ENCODE results near the gene DNAJA4. TPM values are rescaled to one million over a fixed set of nuclear protein-coding genes. Genes with fewer than 3 reads are reported as not detected.

The DNAJA4 gene
- total RNA-seq, 2 donors from 2014 or later, result 27.2 to 28.9 TPM

DNA sequence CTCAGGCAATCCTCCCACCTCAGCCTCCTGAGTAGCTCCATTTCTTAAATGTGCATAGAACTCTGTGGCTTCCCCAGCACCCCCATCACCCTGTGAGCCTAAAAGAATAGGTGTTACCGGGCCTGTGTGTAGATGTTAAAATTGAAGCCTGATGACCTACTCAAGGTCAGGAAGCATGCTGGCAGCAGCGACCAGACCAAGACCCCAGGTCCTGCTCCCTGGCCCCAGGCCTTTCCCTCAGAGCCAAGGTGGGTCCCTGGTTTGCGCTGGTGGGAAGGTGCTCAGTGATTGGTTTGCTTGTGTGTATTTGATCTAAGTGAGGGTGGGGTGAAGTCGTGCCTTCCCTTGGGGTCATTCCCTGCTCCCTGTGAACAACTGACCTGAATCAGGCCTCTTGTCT lies 57.4 kb downstream of the DNAJA4 start:
- Histone ChIP-seq H3K4me1 (ENCODE audit: control insufficient read depth in 1 of 2, low read depth in 2 of 2) (no peaks in the 10 kb centered on the region), H3K9me3 (no peaks in the 10 kb centered on the region), H3K27ac (no peak overlapping the region), H3K4me3 (no peak overlapping the region), H3K27me3 (replicated peaks; ENCODE audit: insufficient read depth) (no peaks in the 10 kb centered on the region), H3K36me3 (no peaks in the 10 kb centered on the region)
- no peak for TF ChIP-seq CTCF (IDR thresholded peaks at IDR 0.05)
- ATAC-seq (ENCODE audit: insufficient number of reproducible peaks, low FRiP score, low read depth) (no peak), DNase-seq (ENCODE audit: low spot score) (no peak)

GRCh38 chr15:78322243-78322642 lies 57.9 kb downstream of the DNAJA4 start:
- no peak overlapping the region for H3K4me3 ChIP-seq
- no peaks in the 10 kb centered on the region for H3K9me3 ChIP-seq
- TF ChIP-seq CTCF (IDR thresholded peaks at IDR 0.05), result no peak
- ATAC-seq (ENCODE audit: insufficient number of reproducible peaks, low FRiP score, low read depth) (no peak), DNase-seq (ENCODE audit: low spot score) (no peak)
- H3K27ac ChIP-seq, result no peak overlapping the region
- H3K36me3 ChIP-seq, result no peaks in the 10 kb centered on the region
- no peaks in the 10 kb centered on the region for H3K4me1 ChIP-seq (ENCODE audit: control insufficient read depth in 1 of 2, low read depth in 2 of 2)
- H3K27me3 ChIP-seq (replicated peaks; ENCODE audit: insufficient read depth), result no peaks in the 10 kb centered on the region

- no peaks in the 10 kb centered on the region for H3K9me3 ChIP-seq
- H3K36me3 ChIP-seq, result no peaks in the 10 kb centered on the region
- TF ChIP-seq CTCF (IDR thresholded peaks at IDR 0.05), result no peak
- no peak overlapping the region for H3K27ac ChIP-seq
- H3K4me1 ChIP-seq (ENCODE audit: control insufficient read depth in 1 of 2, low read depth in 2 of 2), result no peaks in the 10 kb centered on the region
- ATAC-seq (ENCODE audit: insufficient number of reproducible peaks, low FRiP score, low read depth) (no peak), DNase-seq (ENCODE audit: low spot score) (no peak)
- no peak overlapping the region for H3K4me3 ChIP-seq
- H3K27me3 ChIP-seq (replicated peaks; ENCODE audit: insufficient read depth), result no peaks in the 10 kb centered on the region
Observed at GRCh38 chr15:78322724-78323521, 58.6 kb downstream of the DNAJA4 start.

DNA sequence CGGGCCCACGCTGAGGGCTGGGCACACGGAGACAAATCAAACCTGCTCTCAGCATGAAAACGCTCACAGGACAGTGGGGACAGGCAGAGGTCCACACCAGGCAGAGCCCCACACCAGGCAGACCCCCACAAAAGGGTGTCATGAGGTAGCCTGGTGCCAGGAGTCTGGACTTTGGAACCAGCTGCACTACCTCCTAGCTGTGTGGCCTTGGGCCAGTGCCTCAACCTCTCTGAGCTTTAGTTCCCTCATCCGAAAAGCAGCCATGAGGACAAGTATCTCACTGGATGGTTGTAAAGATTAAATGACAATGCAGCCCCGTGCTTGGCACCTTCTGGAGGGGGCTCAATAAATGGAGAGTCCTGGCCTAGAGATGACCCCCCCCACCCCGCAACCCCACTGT lies 59.3 kb downstream of the DNAJA4 start:
- no peaks in the 10 kb centered on the region for H3K4me1 ChIP-seq (ENCODE audit: control insufficient read depth in 1 of 2, low read depth in 2 of 2)
- H3K27me3 ChIP-seq (replicated peaks; ENCODE audit: insufficient read depth), result no peaks in the 10 kb centered on the region
- no peak overlapping the region for H3K4me3 ChIP-seq
- ATAC-seq (ENCODE audit: insufficient number of reproducible peaks, low FRiP score, low read depth) (no peak), DNase-seq (ENCODE audit: low spot score) (no peak)
- H3K9me3 ChIP-seq, result no peaks in the 10 kb centered on the region
- H3K27ac ChIP-seq, result no peak overlapping the region
- no peak for TF ChIP-seq CTCF (IDR thresholded peaks at IDR 0.05)
- H3K36me3 ChIP-seq, result no peaks in the 10 kb centered on the region

- Histone ChIP-seq H3K4me1 (ENCODE audit: control insufficient read depth in 1 of 2, low read depth in 2 of 2) (no peaks in the 10 kb centered on the region), H3K9me3 (no peaks in the 10 kb centered on the region), H3K27me3 (replicated peaks; ENCODE audit: insufficient read depth) (no peaks in the 10 kb centered on the region), H3K36me3 (no peaks in the 10 kb centered on the region), H3K27ac (no peak overlapping the region), H3K4me3 (no peak overlapping the region)
- no peak for ATAC-seq (ENCODE audit: insufficient number of reproducible peaks, low FRiP score, low read depth)
- no peak for TF ChIP-seq CTCF (IDR thresholded peaks at IDR 0.05)
- DNase-seq (ENCODE audit: low spot score), result no peak
Observed at GRCh38 chr15:78324144-78324543, 59.8 kb downstream of the DNAJA4 start.
